Measurements from ENCODE around the gene DEUP1.

Gene DEUP1

GRCh38 chr11:93480256-93480655 lies 149.7 kb downstream of the DEUP1 start:
- DNase-seq (ENCODE audit: low spot score) = no peak

GRCh38 chr11:93480756-93481155 lies 150.2 kb downstream of the DEUP1 start:
- no peak for DNase-seq (ENCODE audit: low spot score)

- DNase-seq (ENCODE audit: low spot score) = no peak
These were observed 150.7 kb downstream of the DEUP1 start for GRCh38 chr11:93481279-93481678.

- no peak for DNase-seq (ENCODE audit: low spot score)
These were observed 151.2 kb downstream of the DEUP1 start for GRCh38 chr11:93481696-93482095.

DNA sequence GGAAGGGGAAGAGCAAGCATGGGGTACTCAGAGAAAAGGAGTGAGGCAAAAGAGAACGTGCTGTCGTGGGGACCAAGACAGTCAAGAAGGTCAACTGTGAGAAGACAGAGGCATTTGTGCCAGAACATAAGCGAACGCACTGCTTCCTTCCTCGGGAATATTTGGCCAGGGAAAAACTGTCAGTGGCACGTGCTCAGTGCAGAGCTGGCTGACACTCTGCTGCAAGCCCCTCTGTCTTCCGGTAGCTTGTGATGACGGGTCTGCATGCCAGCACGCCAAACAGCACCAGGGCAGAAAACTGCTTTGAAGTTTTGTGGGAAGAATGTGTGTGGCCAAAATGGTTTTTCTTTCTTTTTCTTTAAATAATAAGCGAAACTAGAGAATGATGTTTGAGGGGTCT lies 152.0 kb downstream of the DEUP1 start:
- DNase-seq (ENCODE audit: low spot score) = no peak

- no peak for DNase-seq (ENCODE audit: low spot score)
These were observed 154.2 kb downstream of the DEUP1 start for GRCh38 chr11:93484716-93485115.

DNA sequence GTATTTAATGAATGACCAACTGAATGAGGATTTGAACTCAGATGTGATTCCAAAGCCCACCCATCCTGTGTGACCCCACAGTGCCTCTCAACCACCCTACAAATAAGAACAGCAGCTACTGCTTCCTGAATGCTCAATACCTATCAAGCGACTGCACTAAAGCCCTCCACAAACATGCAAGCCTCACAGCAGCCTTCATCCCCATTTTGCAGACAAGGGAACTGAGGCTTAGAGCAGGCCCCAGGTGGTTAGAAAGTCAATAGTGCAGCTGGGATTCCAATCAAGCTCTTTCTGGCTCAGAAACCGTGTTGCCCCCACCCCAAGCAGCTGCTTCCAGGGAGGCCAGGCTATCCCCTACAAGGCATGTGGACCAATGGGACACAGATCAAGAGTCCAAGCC lies 155.4 kb downstream of the DEUP1 start:
- no peak for DNase-seq (ENCODE audit: low spot score)

- DNase-seq (ENCODE audit: low spot score) = no peak
These were observed 156.5 kb downstream of the DEUP1 start for GRCh38 chr11:93487032-93487483.
